ENCODE data around the gene TOR1A.

Gene TOR1A

GRCh38 chr9:129811967-129812363 lies 12.0 kb downstream of the TOR1A start:
- H3K4me3 ChIP-seq (ENCODE audit: low read depth, low read length): no peak overlapping the region
- peak; percentile 33 for DNase-seq (ENCODE audit: low read depth)
- TF ChIP-seq CTCF (IDR thresholded peaks at IDR 0.05; ENCODE audit: insufficient read depth, low read depth, low read length, missing control alignments): no peak

- no peak for TF ChIP-seq CTCF (IDR thresholded peaks at IDR 0.05; ENCODE audit: insufficient read depth, low read depth, low read length, missing control alignments)
- no peak for DNase-seq (ENCODE audit: low read depth)
- H3K4me3 ChIP-seq (ENCODE audit: low read depth, low read length): no peak overlapping the region
Observed at GRCh38 chr9:129810788-129811187, 13.1 kb downstream of the TOR1A start.

- no peak overlapping the region for H3K4me3 ChIP-seq (ENCODE audit: low read depth, low read length)
- no peak for DNase-seq (ENCODE audit: low read depth)
- no peak for TF ChIP-seq CTCF (IDR thresholded peaks at IDR 0.05; ENCODE audit: insufficient read depth, low read depth, low read length, missing control alignments)
Observed at GRCh38 chr9:129810116-129810515, 13.8 kb downstream of the TOR1A start.

GRCh38 chr9:129809346-129809745 lies 14.6 kb downstream of the TOR1A start:
- TF ChIP-seq CTCF (IDR thresholded peaks at IDR 0.05; ENCODE audit: insufficient read depth, low read depth, low read length, missing control alignments): no peak
- no peak overlapping the region for H3K4me3 ChIP-seq (ENCODE audit: low read depth, low read length)
- no peak for DNase-seq (ENCODE audit: low read depth)

GRCh38 chr9:129806061-129806460 lies 17.9 kb downstream of the TOR1A start:
- TF ChIP-seq CTCF (IDR thresholded peaks at IDR 0.05; ENCODE audit: insufficient read depth, low read depth, low read length, missing control alignments): no peak
- no peak overlapping the region for H3K4me3 ChIP-seq (ENCODE audit: low read depth, low read length)
- DNase-seq (ENCODE audit: low read depth): no peak

GRCh38 chr9:129803676-129804060 lies 20.3 kb downstream of the TOR1A start:
- no peak for DNase-seq (ENCODE audit: low read depth)
- peak overlapping the region; percentile 91 for H3K4me3 ChIP-seq (ENCODE audit: low read depth, low read length)
- TF ChIP-seq CTCF (IDR thresholded peaks at IDR 0.05; ENCODE audit: insufficient read depth, low read depth, low read length, missing control alignments): no peak

GRCh38 chr9:129802833-129803675 lies 20.9 kb downstream of the TOR1A start, which contains the start of gene TOR1B:
TSS of gene TOR1B (plus strand) at chr9:129803184. CDS start at chr9:129803213, 29 bp downstream.
- H3K4me3 ChIP-seq (ENCODE audit: low read depth, low read length): peak within 1 kb of the TSS; percentile 91
- DNase-seq (ENCODE audit: low read depth): peak; percentile 95
- no peak for TF ChIP-seq CTCF (IDR thresholded peaks at IDR 0.05; ENCODE audit: insufficient read depth, low read depth, low read length, missing control alignments)
